ENCODE measurements around the gene ERC2. TPM values are rescaled to one million over a fixed set of nuclear protein-coding genes. Genes with fewer than 3 reads are reported as not detected.

Gene ERC2
- total RNA-seq, 1 donor from 2014 or later: 3.4 TPM

DNA sequence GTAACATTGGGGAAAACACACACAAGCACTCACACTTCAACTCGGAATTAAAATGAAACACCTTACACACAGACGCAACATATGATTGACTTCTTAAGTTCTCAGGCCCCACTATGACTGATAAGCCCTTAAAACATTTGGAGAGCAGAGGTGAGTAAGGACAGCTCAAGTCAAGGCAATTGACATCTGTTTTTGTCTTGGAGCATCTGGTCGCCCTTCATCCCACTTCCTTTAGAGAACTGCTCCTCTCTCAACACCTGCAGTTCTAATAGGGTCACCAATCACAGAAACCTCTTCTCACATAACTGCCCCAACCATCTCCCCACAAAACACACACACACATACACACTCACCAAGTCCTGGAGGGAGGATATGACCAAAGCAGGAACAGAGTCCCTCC lies 43.4 kb downstream of the ERC2 start:
- no peak for DNase-seq

DNA sequence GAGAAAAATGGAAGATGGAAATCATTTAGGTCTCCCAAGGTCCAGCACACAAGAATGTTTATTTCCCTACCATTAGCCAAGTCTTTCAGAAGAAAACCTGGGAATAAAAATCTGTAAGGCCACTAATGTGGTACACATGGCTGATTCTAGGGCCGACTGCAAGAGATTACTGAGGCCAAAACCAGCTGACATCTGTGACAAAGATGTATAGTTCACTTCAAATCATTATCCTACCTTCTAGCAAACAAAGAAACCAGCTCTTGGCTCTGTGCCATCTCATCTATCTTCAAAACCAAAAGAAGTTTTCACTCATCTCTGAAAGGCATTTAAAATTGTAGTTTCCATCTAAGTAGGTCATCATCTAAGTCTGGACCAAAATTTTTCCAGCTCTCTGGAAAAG lies 43.9 kb downstream of the ERC2 start:
- peak; percentile 49 for DNase-seq

DNA sequence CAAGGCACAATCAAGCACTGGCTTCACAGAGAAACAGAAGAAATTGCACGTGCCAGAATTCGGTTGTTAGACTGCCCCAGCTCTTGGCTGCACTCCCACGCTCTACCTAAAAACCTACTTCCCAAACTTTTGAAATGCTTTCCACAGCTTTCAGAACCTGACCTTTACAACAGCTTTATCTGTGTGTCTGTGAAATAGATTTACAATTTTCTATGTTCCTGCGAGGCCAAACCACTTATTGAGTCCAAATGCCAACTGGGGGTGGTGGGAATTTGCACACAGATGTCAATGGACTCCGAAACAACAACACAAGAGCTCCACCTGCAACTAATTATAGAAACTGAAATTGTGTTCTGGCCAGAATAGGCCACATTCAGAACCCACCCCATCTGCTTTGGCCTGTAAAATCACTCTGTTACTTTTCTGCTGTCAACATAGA lies 44.6 kb downstream of the ERC2 start:
- DNase-seq: peak; percentile 76

DNA sequence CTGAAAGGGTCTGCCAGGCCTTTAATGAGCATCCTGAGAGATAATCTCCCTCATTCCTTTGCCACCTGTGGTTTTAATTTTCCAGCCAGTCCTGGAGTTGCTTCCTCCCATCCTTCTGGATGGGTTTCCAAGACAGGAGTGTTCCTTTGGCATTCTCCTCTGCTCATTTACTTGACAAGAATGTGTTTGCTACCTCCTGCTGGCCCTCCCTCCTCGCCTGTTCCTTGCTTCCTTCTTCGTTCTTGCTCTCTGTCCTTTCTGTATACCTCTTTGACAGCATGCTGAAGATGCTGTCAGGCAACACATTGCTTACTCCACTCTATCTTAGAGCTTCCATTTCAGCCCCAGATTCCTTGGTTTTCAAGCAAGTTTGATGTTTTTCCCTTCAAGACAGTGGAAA lies 46.0 kb downstream of the ERC2 start:
- peak; percentile 11 for DNase-seq

DNA sequence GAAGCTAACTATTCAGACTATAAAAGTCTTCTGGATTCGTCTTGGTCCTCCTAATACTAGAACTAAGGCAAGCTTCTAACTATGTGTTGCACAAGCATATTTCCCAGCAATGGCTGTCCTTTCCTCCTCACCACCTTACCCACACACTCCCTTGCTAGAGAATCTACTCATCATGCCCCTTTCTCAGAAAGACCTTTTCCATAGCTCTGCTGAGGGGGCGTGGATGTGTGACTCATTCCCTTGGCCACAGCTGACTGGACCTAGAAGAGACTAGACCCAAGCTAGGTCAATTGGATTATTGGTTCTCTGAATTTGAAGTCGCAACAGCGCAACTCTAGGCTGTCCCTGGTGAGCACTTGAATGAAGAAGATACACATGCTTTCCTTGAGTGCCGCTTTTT lies 47.1 kb downstream of the ERC2 start:
- no peak for DNase-seq

DNA sequence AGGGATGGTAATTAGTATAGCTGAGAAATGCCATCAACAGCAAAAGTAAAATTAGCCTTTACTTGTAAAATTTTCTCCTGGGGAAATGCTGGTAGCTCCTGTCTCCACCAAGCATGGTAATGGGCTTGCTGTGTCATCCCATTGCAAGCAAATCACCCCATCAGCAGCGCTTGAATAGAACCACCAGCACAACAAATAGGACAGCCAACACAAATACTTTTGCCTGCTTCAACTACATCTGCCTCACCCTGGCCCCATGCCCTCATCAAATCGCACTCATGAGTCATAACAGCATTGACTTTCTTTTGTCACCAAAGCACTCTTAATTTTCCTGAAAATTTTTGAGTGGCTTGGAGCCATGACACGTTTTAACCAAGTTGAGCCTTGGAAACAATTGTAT lies 52.6 kb downstream of the ERC2 start:
- no peak for DNase-seq

DNA sequence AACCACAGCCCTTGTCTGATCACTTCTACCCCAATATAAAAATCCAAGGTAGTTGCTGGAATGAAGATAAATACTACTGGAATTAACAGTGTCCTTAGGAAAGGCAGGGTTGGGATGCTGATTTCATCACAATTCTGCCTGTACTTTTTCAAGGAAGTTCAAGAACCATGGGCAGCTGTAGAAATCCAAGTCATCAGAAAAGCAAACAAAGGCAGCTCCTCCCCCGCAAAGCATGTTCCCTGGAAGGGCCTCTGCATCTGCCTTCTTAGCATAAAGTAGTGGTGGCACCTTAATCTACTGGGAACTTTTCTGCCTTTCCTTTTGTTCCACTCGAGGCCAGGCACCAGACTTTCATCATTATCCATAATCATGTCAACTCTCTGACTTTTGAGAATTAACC lies 54.4 kb downstream of the ERC2 start:
- no peak for DNase-seq

DNA sequence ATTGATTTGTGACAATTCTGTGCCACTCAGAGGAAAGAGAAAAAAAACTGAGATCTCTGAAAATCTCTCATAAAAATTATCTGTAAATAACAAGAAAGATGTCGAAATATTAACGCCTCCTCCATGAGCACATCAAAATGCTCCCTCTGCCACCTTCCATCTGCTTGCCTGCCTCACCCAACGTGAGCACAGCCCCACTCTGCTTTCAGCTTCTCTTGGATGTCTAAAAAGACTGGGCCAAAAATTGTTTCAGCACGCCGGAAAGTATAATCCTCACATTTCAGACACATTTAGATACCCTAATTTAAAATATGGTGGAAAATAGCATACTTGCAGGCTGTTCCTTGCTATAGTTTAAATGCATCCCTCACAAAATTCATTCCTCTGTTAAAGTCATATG lies 57.1 kb downstream of the ERC2 start:
- DNase-seq: no peak

DNA sequence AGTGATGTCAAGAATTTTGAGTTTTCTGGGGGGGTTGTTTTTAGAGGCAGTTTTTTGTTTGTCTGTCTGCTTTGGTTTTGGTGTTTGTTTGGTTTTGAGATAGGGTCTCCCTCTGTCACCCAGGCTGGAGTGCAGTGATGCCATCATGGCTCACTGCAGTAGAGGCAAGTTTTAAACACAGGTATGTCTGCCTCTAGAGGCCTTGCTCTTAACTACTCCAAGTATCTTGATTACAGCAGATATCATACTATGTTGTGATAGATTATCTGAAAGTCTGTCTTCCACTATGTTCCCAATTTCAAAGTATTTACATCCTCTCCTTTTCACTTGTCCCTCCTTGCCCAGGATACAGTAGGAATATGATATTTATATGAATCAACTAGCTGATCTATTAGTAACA lies 57.7 kb downstream of the ERC2 start:
- DNase-seq: no peak

DNA sequence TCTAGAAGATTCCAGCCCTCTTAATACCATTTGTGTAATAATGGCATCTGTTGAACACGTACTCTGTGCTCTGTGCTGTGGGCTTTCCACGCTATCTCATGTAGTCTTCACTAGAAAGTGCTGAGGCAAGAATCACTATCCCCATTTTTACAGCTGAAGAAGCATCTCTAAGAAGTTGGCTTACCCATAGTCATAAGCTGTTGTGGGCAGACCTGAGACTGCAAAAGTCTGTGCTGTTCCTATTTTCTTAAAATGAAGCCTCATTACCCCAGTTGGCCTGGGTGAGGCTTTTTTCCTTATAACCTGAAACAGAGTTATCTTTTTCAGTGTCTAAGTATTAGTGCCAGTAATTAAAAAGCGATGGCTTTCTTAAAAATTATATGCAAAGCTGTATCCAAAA lies 58.5 kb downstream of the ERC2 start:
- DNase-seq: no peak

DNA sequence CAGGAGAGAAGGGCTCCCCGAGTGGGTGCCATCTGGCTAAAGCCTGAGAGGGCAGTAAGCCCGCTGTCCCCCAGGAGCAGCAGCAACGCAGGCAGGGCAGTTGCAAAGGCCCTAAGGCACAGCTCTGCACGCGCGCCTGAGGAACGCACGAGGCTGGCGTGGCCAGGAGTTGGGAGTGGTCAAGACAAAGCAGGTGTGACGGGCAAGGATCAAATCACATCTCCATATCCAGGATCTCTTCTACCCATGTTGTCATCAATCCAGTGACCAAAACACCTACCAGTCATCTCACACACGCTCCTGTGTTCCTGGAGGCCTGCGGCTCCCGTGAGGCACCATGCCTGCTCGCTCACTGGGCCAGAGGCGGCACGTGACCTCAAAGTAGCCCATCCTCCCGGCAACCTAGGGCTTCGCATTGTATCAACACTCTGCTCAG lies 59.5 kb downstream of the ERC2 start:
- no peak for DNase-seq

DNA sequence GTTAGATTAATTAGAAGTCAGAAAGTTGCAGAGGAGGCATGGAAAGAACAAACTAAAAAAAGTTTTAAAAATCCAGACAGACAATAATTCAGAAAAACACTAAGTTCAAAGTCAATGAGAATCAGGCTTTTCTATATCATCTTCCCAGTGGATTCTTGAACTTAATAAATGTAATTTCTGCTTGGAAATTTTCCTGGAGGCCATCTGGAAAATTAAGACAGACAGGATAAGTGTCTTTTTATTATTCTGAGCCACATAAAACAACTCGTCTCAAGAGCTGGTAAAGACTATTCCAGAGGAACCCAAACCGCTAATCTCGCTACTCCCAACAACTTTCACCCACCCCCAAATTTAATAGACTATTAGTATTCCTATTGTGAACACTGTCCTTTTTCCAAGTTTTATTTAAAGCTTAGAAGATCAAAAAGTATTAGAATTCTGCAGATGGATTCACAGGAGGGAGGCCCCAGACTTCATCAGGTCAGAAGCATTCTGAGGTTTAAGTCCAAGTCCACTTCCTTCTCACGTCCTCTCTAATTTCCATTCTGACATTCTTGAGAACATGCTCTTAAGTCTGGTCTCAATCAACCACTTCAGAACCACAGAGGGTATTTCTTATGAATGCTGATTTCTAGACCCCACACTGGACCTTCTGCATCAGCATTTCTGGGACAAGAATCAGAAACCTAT lies 61.3 kb downstream of the ERC2 start:
- peak; percentile 11 for DNase-seq

DNA sequence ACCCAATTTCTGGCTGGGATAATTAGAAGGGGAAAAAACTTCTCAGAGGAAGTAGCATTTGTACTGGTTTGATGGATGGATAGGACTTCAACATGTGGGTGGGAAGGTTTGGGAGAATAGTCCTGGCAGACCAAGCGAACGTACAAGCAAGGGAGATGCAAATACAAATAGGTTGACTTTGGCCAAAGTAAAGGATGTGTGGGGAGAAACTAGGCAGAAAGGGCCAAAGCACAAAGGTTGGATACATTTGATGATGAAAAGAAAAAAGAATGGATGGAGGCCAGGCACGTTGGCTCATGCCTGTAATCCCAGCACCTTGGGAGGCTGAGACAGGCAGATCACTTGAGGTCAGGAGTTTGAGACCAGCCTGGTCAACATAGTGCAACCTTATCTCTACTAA lies 63.4 kb downstream of the ERC2 start:
- no peak for DNase-seq

DNA sequence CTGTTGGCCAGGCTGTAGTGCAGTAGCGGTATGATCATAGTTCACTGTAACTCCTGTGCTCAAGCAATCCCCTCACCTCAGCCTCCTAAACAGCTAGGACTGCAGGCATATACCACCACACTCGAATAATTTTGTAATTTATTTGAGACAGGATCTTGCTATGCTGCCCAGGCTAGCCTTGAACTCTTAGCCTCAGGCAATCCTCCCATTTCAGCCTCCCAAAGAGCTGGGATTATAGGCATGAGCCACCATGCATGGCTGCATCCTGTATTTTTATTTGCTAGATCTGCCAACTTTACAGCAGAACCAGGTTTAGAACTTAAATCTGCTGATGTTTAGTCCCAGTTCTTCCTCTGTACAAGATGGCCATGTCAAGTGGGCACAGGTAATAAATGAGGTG lies 69.6 kb downstream of the ERC2 start:
- DNase-seq: no peak

DNA sequence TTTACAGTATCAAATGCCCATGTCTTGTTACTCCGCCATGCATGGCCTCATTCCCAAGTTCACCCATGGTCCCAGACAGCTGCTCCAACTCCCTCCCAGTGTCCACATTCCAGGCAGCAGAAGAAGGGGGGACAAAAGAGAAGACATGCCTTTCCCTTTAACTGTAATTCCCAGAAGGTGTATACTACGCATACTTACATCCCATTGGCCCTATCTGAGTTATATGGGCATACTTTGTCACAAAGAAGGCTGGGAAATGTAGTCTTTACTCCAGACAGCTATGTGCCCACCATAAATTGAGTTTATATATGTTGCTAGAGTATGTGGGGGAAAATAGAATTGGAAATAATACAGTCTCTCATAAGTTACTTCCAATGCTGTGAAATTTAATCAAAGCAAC lies 70.5 kb downstream of the ERC2 start:
- DNase-seq: no peak

DNA sequence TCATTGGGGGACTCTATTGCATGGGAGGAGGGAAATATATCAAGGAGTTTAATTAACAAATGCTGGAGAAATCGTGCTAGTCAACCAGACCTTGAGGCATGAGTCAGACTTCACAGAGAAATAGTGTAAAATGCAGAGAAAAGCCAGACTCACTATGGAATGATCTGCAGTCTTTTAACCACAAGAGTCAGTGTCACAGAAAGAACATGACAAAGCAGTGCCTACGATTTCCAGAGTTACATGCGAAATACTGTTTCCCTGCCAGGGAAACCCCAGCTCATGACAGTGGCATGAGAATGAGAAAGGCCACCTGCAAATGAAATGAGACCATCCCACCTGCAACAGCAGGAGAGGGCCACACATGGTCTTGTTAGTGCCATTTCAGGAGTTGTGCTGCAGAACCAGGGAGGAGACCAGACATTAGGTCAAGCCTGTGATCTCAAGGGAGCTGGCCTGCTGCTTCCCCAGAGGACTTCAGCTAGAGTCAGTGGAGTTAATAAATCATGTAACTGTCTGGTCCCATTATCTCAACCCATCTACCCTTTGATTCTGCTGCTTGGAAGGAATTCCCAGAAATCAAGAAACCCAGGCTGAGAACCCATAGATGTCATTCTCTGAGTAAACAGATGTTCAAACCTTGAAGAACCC lies 79.0 kb downstream of the ERC2 start:
- DNase-seq: no peak

DNA sequence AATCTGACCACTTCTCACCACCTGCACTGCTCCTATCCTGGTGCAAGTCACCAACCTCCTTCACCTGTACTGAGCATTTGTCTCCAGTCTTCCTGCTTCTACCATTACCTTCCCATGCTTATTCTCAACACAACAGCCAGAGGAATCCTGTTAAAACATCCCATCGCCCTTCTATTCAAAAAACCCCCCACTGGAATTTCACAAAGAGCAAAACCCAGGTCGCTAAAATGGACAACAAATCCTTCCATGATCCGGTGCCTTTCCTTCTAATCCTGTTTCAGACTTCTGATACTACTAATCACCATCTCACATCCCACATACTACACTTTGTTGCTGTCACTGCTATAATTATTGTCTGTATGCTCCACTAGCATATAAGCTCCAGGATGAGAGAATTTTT lies 85.2 kb downstream of the ERC2 start:
- no peak for DNase-seq

DNA sequence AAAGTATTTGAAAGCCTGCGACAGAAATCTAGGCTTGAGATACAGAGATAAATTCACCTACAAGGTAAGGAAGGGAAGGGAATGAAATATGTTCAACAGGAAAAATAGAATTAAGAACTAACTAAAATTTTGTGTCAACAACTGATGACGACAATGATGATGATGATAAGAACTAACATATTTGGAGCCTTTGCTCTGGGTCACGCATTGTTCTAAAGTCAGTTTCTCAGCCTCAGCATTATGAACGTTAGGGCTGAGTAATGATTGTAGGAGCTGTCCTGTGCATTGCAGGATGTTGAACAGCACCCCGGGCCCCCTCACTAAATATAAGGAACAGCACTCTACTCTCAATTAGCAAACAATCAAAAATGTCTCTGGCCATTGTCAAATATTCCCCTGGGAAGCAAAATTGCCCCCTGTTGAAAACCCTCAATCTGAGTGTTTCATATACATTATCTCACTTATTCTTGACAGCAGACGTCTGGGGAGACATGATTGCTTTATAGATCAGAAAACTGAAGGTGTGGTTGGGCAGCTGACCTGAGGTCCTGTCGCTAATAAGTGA lies 88.5 kb downstream of the ERC2 start:
- DNase-seq: no peak

DNA sequence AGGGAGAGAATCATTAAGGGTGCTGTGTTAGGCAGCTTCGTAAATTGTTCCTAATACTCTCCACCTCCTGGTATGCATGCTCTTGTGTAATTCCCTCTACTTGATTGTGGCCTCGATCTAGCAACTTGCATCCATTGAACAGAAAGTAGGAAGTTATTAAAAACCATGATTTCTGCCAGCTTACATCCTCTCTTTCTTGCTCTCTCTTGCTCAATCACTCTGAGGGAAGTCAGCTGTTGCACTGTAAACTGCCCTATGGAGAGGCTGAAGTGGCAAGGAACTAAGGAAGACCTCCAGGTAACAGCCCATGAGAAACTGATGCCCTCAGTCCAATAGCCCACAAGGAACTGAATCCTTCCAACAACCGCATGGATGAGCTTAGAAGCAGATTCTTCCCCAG lies 92.6 kb downstream of the ERC2 start:
- DNase-seq: no peak

DNA sequence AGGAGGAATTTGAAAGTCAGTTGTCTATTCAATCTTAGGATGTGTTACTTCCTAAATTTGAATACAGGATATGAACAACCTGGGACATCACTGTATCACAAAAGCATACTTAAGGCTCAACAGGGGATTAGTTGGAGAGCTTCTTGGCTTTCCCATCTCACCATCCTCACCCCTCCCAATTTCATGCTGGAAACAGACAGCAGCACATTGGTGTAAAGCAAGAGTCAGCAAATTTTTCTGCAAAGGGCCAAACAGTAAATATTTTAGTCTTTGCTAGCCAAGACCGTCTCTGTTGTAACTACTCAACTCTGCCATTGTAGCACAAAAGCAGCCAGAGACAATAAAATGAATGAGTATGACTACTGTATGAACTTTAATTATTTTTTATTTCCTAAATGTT lies 94.9 kb downstream of the ERC2 start:
- DNase-seq: no peak

DNA sequence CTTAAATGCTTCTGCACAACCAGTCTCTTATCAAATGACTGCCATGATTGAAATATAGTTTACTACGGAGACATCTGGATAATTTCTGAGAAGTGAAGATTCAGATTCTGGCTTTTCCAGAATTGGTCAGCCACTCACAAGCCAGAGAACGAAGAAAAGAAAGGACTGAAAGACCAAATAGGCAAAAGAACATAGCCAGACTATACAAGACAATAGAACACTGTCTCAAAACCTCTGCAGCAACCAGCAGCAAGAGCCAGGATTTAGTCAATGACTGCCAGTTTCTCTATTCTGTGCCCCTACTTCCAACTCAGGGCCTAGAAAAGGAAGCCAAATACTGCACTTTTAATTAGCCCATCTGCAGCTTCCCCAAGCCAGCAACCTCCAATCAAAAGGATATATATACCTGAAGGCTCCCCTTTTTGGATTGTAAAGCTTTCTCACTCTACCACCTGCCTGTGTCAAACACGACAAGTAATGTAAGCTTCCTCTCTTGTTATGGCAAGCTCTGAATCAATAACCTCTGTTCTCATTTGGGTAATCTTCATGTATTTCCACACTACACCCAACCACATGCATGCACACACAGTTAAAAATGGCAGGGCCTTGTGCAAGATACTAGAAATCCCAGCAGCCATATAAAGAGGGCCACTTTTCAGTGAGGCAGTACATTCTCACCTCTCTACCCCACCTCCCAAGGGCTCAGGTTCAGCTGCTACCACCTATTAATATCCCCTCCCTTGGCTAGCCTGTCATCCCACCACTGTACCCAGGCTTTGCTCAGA lies 97.1 kb downstream of the ERC2 start:
- no peak for DNase-seq

DNA sequence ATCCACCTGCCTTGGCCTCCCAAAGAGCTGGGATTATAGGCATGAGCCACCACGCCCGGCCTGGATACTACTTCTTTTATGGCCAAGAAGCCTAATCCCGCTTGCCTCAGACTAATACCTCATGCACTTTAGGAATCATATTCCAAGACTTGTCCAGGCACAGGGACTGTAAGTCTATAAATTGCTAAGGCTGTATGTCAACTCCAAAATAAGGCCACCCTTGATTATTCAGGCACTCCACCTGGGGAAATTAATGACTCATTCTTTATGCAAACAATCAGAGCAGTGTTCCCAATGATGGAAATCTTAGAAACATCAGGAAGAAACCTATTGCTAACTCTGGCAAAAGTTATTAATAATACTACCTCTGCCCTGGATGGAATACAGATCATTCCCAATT lies 98.4 kb downstream of the ERC2 start:
- no peak for DNase-seq

DNA sequence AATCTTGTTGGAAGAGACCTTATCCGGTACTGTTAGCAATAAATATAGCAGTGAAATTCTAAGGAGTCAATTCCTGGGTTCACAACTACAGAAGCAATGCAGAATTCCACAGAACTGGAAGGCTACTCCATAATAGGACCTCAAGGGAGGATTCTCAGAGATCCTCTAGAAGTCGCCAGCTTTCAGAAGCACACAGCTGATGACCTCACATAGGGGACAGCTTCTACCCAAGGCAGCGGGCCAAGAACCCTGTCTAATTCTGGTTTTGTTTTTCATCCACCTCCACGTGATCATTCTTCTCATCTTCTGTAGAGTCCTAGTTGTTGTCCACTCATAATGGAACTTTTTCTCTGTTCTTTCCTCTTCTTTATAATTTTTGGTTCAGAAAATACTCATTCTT lies 99.4 kb downstream of the ERC2 start:
- no peak for DNase-seq
